ENCODE data around the gene AP3S1. TPM values are rescaled to one million over a fixed set of nuclear protein-coding genes. Genes with fewer than 3 reads are reported as not detected.
"Not testable (repeated sequence)": the region's sequence is repeated elsewhere in the genome, so short reads cannot be mapped to it uniquely, and the experiment has no call there.

Gene AP3S1
- total RNA-seq, 2 experiments from 2014 or later: 85.7 to 87.6 TPM

GRCh38 chr5:115882434-115882833 is 40.7 kb downstream of the AP3S1 start:
- intact Hi-C loops (cut with micrococcal nuclease); H3K4me3 Mint-ChIP-seq; H3K9me3 Mint-ChIP-seq; CTCF ChIA-PET; H3K4me1 Mint-ChIP-seq (ENCODE audit: low read depth); DNase-seq; H3K27me3 Mint-ChIP-seq; H3K27ac Mint-ChIP-seq: not testable (repeated sequence)
- POLR2A ChIA-PET: interaction anchor here (0.6 kb wide), 1 partner anchor 26 kb away, joined by 3 read pairs; no protein-coding TSS in a partner anchor
- H3K36me3 Mint-ChIP-seq: peaks cover 49% of the 10 kb centered on the region

DNA sequence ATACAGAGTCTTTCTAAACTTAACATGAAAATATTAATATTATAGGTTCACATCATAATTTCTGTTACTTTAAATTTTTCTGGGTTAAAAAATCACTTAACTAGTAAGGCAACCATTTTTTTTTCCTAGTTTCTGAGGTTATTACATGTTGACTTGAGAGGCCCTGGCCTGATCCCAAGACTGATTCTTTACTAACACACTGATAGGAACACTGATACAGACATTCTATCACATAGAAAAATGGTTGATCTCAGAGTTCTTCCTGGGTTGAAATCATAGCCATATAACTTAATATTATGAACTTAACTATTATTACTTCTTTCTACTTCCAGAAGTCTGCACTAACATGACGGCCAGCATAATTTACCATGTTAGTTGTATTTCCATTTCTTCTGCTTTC is 43.0 kb downstream of the AP3S1 start:
- Mint-ChIP-seq H3K27me3 (no peaks in the 10 kb centered on the region), H3K27ac (no peak overlapping the region), H3K9me3 (no peaks in the 10 kb centered on the region), H3K4me1 (ENCODE audit: low read depth) (no peaks in the 10 kb centered on the region), H3K4me3 (no peak overlapping the region), H3K36me3 (peaks cover 31% of the 10 kb centered on the region)
- intact Hi-C loops (cut with micrococcal nuclease): no loop called here
- DNase-seq: no peak
- ChIA-PET POLR2A (no interaction called here), CTCF (no interaction called here)

DNA sequence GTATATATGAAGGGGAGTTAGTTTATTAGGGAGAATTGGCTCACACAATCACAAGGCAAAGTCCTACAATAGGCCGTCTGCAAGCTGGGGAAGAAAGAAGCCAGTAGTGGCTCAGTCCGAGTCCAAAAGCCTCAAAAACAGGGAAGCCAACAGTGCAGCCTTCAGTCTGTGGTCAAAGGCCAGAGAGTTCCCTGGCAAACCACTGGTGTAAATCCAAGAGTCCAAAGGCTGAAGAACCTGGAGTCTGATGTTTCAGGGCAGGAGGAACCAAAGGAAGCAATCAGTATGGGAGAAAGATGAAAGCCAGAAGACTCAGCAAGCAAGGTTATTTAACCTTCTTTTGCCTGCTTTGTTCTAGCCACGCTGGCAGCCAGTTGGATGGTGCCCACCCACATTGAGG is 43.5 kb downstream of the AP3S1 start:
- H3K36me3 Mint-ChIP-seq: peaks cover 28% of the 10 kb centered on the region
- H3K4me1 Mint-ChIP-seq (ENCODE audit: low read depth); POLR2A ChIA-PET; H3K9me3 Mint-ChIP-seq; H3K4me3 Mint-ChIP-seq; intact Hi-C loops (cut with micrococcal nuclease); DNase-seq; H3K27ac Mint-ChIP-seq; H3K27me3 Mint-ChIP-seq; CTCF ChIA-PET: not testable (repeated sequence)

GRCh38 chr5:115888027-115888426 is 46.3 kb downstream of the AP3S1 start:
- intact Hi-C loops (cut with micrococcal nuclease): no loop called here
- CTCF ChIA-PET: no interaction called here
- no peaks in the 10 kb centered on the region for H3K27me3 Mint-ChIP-seq

DNA sequence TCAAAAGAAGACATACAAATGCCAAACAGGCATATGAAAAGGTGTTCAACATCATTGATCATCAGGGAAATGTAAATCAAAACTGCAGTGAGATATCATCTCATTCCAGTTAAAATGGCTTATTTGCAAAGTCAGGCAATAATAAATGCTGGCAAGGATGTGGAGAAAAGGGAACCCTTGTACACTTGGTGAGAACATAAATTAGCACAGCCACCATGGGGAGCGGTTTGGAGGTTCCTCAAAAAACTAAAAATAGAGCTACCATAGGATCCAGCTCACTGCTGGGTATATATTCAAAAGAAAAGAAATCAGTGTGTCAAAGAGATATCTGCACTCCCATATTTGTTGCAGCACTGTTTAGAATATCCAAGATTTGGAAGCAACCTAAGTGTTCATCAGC is 50.3 kb downstream of the AP3S1 start:
- no peaks in the 10 kb centered on the region for H3K4me1 Mint-ChIP-seq (ENCODE audit: low read depth)
- H3K9me3 Mint-ChIP-seq: no peaks in the 10 kb centered on the region
- no peaks in the 10 kb centered on the region for H3K27me3 Mint-ChIP-seq
- H3K36me3 Mint-ChIP-seq: peaks cover 2% of the 10 kb centered on the region
- intact Hi-C loops (cut with micrococcal nuclease): no loop called here
- no peak overlapping the region for H3K27ac Mint-ChIP-seq
- no peak overlapping the region for H3K4me3 Mint-ChIP-seq
- ChIA-PET POLR2A (no interaction called here), CTCF (no interaction called here)
- no peak for DNase-seq

More at GRCh38 chr5:115888027-115888426, 46.3 kb downstream of the AP3S1 start:
- POLR2A ChIA-PET: no interaction called here
- DNase-seq: no peak
- H3K36me3 Mint-ChIP-seq: peaks cover 3% of the 10 kb centered on the region
- no peaks in the 10 kb centered on the region for H3K4me1 Mint-ChIP-seq (ENCODE audit: low read depth)
- no peak overlapping the region for H3K4me3 Mint-ChIP-seq
- H3K9me3 Mint-ChIP-seq: no peaks in the 10 kb centered on the region
- no peak overlapping the region for H3K27ac Mint-ChIP-seq

GRCh38 chr5:115894342-115894741 is 52.6 kb downstream of the AP3S1 start:
- peaks cover 7% of the 10 kb centered on the region for H3K36me3 Mint-ChIP-seq
- intact Hi-C loops (cut with micrococcal nuclease): no loop called here
- H3K4me3 Mint-ChIP-seq: no peak overlapping the region
- ChIA-PET CTCF (no interaction called here), POLR2A (no interaction called here)
- no peaks in the 10 kb centered on the region for H3K27me3 Mint-ChIP-seq
- DNase-seq: no peak
- H3K27ac Mint-ChIP-seq: no peak overlapping the region
- H3K4me1 Mint-ChIP-seq (ENCODE audit: low read depth): no peaks in the 10 kb centered on the region
- H3K9me3 Mint-ChIP-seq: no peaks in the 10 kb centered on the region

GRCh38 chr5:115895821-115896220 is 54.1 kb downstream of the AP3S1 start:
- no peaks in the 10 kb centered on the region for H3K27me3 Mint-ChIP-seq
- intact Hi-C loops (cut with micrococcal nuclease): no loop called here

GRCh38 chr5:115898656-115899055 is 56.9 kb downstream of the AP3S1 start:
- Mint-ChIP-seq H3K27me3 (no peaks in the 10 kb centered on the region), H3K4me3 (no peak overlapping the region), H3K4me1 (ENCODE audit: low read depth) (no peaks in the 10 kb centered on the region), H3K9me3 (no peaks in the 10 kb centered on the region), H3K36me3 (peaks cover 7% of the 10 kb centered on the region), H3K27ac (no peak overlapping the region)
- DNase-seq: no peak
- intact Hi-C loops (cut with micrococcal nuclease): no loop called here
- ChIA-PET POLR2A (no interaction called here), CTCF (no interaction called here)

More at GRCh38 chr5:115895821-115896220, 54.1 kb downstream of the AP3S1 start:
- Mint-ChIP-seq H3K9me3 (no peaks in the 10 kb centered on the region), H3K27ac (no peak overlapping the region), H3K4me1 (ENCODE audit: low read depth) (no peaks in the 10 kb centered on the region), H3K36me3 (peaks cover 7% of the 10 kb centered on the region), H3K4me3 (no peak overlapping the region)
- no peak for DNase-seq
- ChIA-PET CTCF (no interaction called here), POLR2A (no interaction called here)

- no peak for DNase-seq
- Mint-ChIP-seq H3K27me3 (no peaks in the 10 kb centered on the region), H3K27ac (no peak overlapping the region), H3K4me3 (no peak overlapping the region), H3K36me3 (no peaks in the 10 kb centered on the region), H3K9me3 (no peaks in the 10 kb centered on the region), H3K4me1 (ENCODE audit: low read depth) (no peaks in the 10 kb centered on the region)
- CTCF ChIA-PET: no interaction called here
- POLR2A ChIA-PET: no interaction called here
- intact Hi-C loops (cut with micrococcal nuclease): no loop called here
Measured at GRCh38 chr5:115907177-115907576, 65.4 kb downstream of the AP3S1 start.

DNA sequence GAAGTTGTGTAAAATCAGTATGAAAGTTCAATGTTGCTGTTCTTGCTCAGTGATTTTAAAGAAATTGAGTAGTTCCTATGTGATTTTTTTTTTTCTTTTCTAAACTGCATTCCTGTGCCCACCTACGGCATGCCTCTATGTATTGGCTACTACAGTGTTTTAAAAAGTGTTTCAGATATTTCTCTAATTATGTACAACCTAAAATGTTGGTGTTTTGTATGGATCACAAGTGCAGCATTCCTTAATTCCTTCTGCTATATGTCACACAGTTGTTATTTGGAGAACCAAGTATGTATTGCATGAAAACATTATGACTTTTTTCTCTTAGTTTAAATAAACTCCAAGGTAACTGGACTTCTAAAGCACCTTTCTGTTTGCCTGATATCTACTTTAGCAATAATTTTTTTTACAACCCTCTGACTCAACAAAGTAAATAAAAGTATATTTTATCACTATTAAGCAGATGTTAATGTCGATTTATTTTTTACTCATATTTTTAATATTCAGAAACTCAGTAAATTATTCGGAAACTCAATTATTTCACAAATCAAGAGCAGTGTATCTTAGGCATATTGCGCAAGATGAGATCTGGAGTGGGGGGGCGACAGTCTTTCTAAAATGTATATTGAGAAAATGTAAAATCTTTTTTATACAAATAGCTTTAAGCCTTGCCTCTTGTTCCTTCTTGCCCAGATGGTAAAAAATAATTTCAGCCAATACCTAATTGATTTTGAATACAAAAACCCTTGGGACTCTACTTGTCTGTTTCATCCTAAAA is 72.1 kb downstream of the AP3S1 start:
- H3K9me3 Mint-ChIP-seq; DNase-seq; intact Hi-C loops (cut with micrococcal nuclease); CTCF ChIA-PET; H3K4me1 Mint-ChIP-seq (ENCODE audit: low read depth); H3K36me3 Mint-ChIP-seq; H3K4me3 Mint-ChIP-seq; POLR2A ChIA-PET; H3K27me3 Mint-ChIP-seq; H3K27ac Mint-ChIP-seq: not testable (repeated sequence)

DNA sequence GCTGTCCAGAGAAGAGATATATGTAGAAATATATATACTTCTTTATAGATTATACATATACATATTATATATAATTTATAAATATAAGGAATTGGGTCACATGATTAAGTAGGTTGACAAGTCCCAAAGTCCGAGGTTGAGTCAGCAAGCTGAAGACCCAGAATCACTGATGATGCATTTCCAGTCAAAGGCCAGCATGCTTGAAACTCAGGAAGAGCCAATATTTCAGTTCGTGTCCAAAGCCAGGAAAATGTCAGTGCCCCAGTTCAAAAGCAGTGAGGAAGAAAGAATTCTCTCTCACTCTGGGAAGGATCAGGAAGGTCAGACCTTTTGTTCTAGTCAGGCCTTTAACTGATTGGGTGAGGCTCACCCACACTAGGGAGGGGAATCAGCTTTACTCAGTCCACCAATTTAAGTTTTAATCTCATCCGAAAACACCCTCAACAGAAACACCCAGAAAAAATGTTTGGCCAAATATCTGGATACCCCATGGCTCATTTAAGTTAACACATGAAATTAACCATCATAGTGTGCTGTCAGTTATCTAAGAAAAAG is 78.5 kb downstream of the AP3S1 start:
- CTCF ChIA-PET: no interaction called here
- Mint-ChIP-seq H3K27ac (no peak overlapping the region), H3K4me1 (ENCODE audit: low read depth) (no peaks in the 10 kb centered on the region), H3K9me3 (no peaks in the 10 kb centered on the region), H3K4me3 (no peak overlapping the region), H3K27me3 (no peaks in the 10 kb centered on the region), H3K36me3 (peaks cover 1% of the 10 kb centered on the region)
- POLR2A ChIA-PET: no interaction called here
- intact Hi-C loops (cut with micrococcal nuclease): no loop called here
- no peak for DNase-seq

DNA sequence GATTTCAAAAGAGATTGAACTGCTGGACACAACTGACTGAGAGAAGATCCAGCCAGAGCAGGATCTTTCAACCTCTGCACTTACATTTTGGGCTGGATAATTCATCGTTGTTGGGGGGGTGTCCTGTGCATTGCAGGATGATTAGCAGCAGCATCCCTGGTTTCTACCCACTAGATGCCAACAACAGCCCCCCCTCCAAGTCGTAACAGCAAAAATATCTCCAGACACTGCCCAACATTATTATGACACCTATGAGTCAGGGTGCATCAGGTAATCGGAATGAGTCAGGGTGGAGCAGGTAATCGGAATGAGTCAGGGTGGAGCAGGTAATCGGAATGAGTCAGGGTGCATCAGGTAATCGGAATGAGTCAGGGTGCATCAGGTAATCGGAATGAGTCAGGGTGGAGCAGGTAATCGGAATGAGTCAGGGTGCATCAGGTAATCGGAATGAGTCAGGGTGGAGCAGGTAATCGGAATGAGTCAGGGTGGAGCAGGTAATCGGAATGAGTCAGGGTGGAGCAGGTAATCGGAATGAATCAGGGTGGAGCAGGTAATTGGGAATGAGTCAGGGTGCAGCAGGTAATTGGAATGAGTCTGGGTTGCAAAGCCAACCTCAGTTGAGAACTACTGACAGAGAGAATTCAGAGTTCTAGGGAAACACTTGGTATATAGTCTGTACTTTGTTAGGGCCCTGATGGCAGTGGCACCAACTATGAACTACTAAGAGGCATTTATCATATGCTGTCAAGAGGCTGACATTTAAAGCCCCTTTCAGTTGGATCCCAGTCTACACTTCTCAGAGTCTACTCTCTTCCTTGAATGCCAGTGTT is 87.1 kb downstream of the AP3S1 start:
- H3K9me3 Mint-ChIP-seq; H3K27me3 Mint-ChIP-seq; H3K4me1 Mint-ChIP-seq (ENCODE audit: low read depth); H3K27ac Mint-ChIP-seq; H3K36me3 Mint-ChIP-seq; POLR2A ChIA-PET; intact Hi-C loops (cut with micrococcal nuclease); H3K4me3 Mint-ChIP-seq: not testable (repeated sequence)
- CTCF ChIA-PET: interaction anchor here (0.6 to 1.2 kb wide), 2 partner anchors 287 to 294 kb away, joined by 3 read pairs; no protein-coding TSS in a partner anchor
- DNase-seq: peak; percentile 9
